ENCODE measurements around the gene RASGRP2. TPM values are rescaled to one million over a fixed set of nuclear protein-coding genes. Genes with fewer than 3 reads are reported as not detected.
A peak's percentile ranks its signal among the peaks of the same experiment; 100 is the strongest.

RASGRP2 gene
- total RNA-seq, 4 donors from 2014 or later: 3.2 to 72.8 (median 23.3) TPM

GRCh38 chr11:64759722-64760719 is 16.1 kb upstream of the RASGRP2 start, which contains the start of gene PYGM:
TSS of gene PYGM (minus strand) at chr11:64759974. CDS start at chr11:64759898, 76 bp downstream.
- intact Hi-C loops (cut with DNase I; ENCODE audit: low total_unique reads): no loop called here
- Histone ChIP-seq H3K27ac (peak within 1 kb of the TSS; percentile 77), H3K9me3 (no peaks in the 10 kb centered on the region), H3K4me1 (peaks cover 9 to 16% of the 10 kb centered on the region in 2 donors), H3K27me3 (no peaks in the 10 kb centered on the region), H3K4me3 (peak within 1 kb of the TSS; percentile 3 to 26), H3K36me3 (no peaks in the 10 kb centered on the region)
- TF ChIP-seq CTCF (IDR thresholded peaks at IDR 0.05): no peak
- TF ChIP-seq POLR2A (IDR thresholded peaks at IDR 0.05): peak; percentile 29 to 39
- DNase-seq: peak; percentile 83 to 90

- intact Hi-C loops (cut with DNase I; ENCODE audit: low total_unique reads): no loop called here
- Histone ChIP-seq H3K4me3 (peak overlapping the region; percentile 3 to 26), H3K9me3 (no peaks in the 10 kb centered on the region), H3K27me3 (no peaks in the 10 kb centered on the region), H3K36me3 (no peaks in the 10 kb centered on the region), H3K27ac (peak overlapping the region; percentile 77), H3K4me1 (peaks cover 9 to 16% of the 10 kb centered on the region in 2 donors)
- peak in 1 of 2 donors; percentile 29 for DNase-seq
- TF ChIP-seq CTCF (IDR thresholded peaks at IDR 0.05) (no peak), POLR2A (IDR thresholded peaks at IDR 0.05) (no peak)
These were observed 15.3 kb upstream of the RASGRP2 start for GRCh38 chr11:64759131-64759721.

GRCh38 chr11:64758330-64759079 is 14.6 kb upstream of the RASGRP2 start:
- Histone ChIP-seq H3K4me1 (peaks cover 9% of the 10 kb centered on the region in 2 donors), H3K4me3 (no peak overlapping the region), H3K9me3 (no peaks in the 10 kb centered on the region), H3K27me3 (no peaks in the 10 kb centered on the region), H3K36me3 (no peaks in the 10 kb centered on the region), H3K27ac (peak overlapping the region; percentile 77)
- intact Hi-C loops (cut with DNase I; ENCODE audit: low total_unique reads): no loop called here
- TF ChIP-seq POLR2A (IDR thresholded peaks at IDR 0.05) (no peak), CTCF (IDR thresholded peaks at IDR 0.05) (no peak)
- no peak for DNase-seq

- H3K27ac ChIP-seq: no peak overlapping the region
These were observed 13.8 kb upstream of the RASGRP2 start for GRCh38 chr11:64757549-64758329.

More at GRCh38 chr11:64757549-64758329, 13.8 kb upstream of the RASGRP2 start:
- DNase-seq: peak in 1 of 2 donors; percentile 13
- intact Hi-C loops (cut with DNase I; ENCODE audit: low total_unique reads): no loop called here
- no peaks in the 10 kb centered on the region for H3K36me3 ChIP-seq
- no peak overlapping the region for H3K4me3 ChIP-seq
- TF ChIP-seq POLR2A (IDR thresholded peaks at IDR 0.05): no peak
- TF ChIP-seq CTCF (IDR thresholded peaks at IDR 0.05): no peak
- H3K4me1 ChIP-seq: peaks cover 6 to 9% of the 10 kb centered on the region in 2 donors
- H3K9me3 ChIP-seq: no peaks in the 10 kb centered on the region
- H3K27me3 ChIP-seq: no peaks in the 10 kb centered on the region
